Measurements from ENCODE around the gene CES4A.
"Not testable (repeated sequence)": the region's sequence is repeated elsewhere in the genome, so short reads cannot be mapped to it uniquely, and the experiment has no call there.

The CES4A gene

GRCh38 chr16:66958857-66959703, 29.3 kb upstream of the CES4A start:
- no peak for DNase-seq

GRCh38 chr16:66959704-66960161, 28.7 kb upstream of the CES4A start:
- DNase-seq: no peak

GRCh38 chr16:66960270-66960669, 28.1 kb upstream of the CES4A start:
- DNase-seq: no peak

- DNase-seq: peak; percentile 24
Observed at GRCh38 chr16:66961065-66961744, 27.2 kb upstream of the CES4A start, which contains the start of gene CES3. CES3 (plus strand) TSS chr16:66961266; CDS start chr16:66961308, 42 bp downstream.

- DNase-seq: no peak
Observed at GRCh38 chr16:66961914-66962313, 26.5 kb upstream of the CES4A start.

- DNase-seq: no peak
Observed at GRCh38 chr16:66964049-66964448, 24.3 kb upstream of the CES4A start.

GRCh38 chr16:66968847-66969246, 19.5 kb upstream of the CES4A start:
- no peak for DNase-seq

- DNase-seq: no peak
Observed at GRCh38 chr16:66970775-66971720, 17.3 kb upstream of the CES4A start.

- DNase-seq: no peak
Observed at GRCh38 chr16:66972983-66973382, 15.4 kb upstream of the CES4A start.

GRCh38 chr16:66973716-66974115, 14.7 kb upstream of the CES4A start:
- no peak for DNase-seq

- DNase-seq: not testable (repeated sequence)
Observed at GRCh38 chr16:66974156-66974931, 14.0 kb upstream of the CES4A start.

- DNase-seq: not testable (repeated sequence)
Observed at GRCh38 chr16:66974932-66975246, 13.5 kb upstream of the CES4A start.

- no peak for DNase-seq
Observed at GRCh38 chr16:66975302-66975893, 13.0 kb upstream of the CES4A start.

- DNase-seq: no peak
Observed at GRCh38 chr16:66976746-66977145, 11.6 kb upstream of the CES4A start.

- DNase-seq: peak; percentile 46
Observed at GRCh38 chr16:66977341-66978113, 10.9 kb upstream of the CES4A start.

- no peak for DNase-seq
Observed at GRCh38 chr16:66979011-66979717, 9.2 kb upstream of the CES4A start.

GRCh38 chr16:66983033-66983432, 5.4 kb upstream of the CES4A start:
- no peak for DNase-seq

GRCh38 chr16:66984892-66985311, 3.5 kb upstream of the CES4A start:
- no peak for DNase-seq

- no peak for DNase-seq
Observed at GRCh38 chr16:66986559-66986958, 1.8 kb upstream of the CES4A start.

- no peak for DNase-seq
Observed at GRCh38 chr16:66991545-66992077, 3.2 kb downstream of the CES4A start.

All from NCI-H748 treated with DMSO at 0.1 percent for 48 hours (cell line).